Measurements from ENCODE around the gene RPL10. TPM values are rescaled to one million over a fixed set of nuclear protein-coding genes. Genes with fewer than 3 reads are reported as not detected.

The RPL10 gene
- polyA plus RNA-seq, 1 donor from 2014 or later, result 3,689 TPM

- Histone ChIP-seq H4K20me1 (ENCODE audit: insufficient read depth) (no peaks in the 10 kb centered on the region), H3K27me3 (ENCODE audit: insufficient read depth, low read depth, low read length) (no peaks in the 10 kb centered on the region), H3K36me3 (ENCODE audit: insufficient read depth, low read length) (no peaks in the 10 kb centered on the region), H3K9me2 (ENCODE audit: insufficient read depth, low read length) (no peaks in the 10 kb centered on the region), H3K79me2 (replicated peaks; ENCODE audit: insufficient read depth, low read length) (peaks cover 8% of the 10 kb centered on the region), H2AFZ (ENCODE audit: low read depth, low read length) (no peak overlapping the region), H3K27ac (ENCODE audit: low read length) (no peak overlapping the region), H3F3A (ENCODE audit: insufficient read depth, low read length, poor library complexity, severe bottlenecking) (no peaks in the 10 kb centered on the region), H3K4me2 (ENCODE audit: low read length) (no peak overlapping the region), H3K9ac (ENCODE audit: low read length) (no peak overlapping the region), H3K4me3 (ENCODE audit: low read length) (no peak overlapping the region), H3K9me3 (ENCODE audit: low read length) (no peaks in the 10 kb centered on the region)
- no peak for TF ChIP-seq SMC3 (conservative IDR thresholded peaks at IDR 0.05; ENCODE audit: poor library complexity)
- no peak for TF ChIP-seq POLR2AphosphoS5 (IDR thresholded peaks at IDR 0.05)
- no peak for TF ChIP-seq EZH2 (IDR thresholded peaks at IDR 0.05; ENCODE audit: borderline replicate concordance, insufficient read depth, low read length, poor library complexity, severe bottlenecking)
- no peak for TF ChIP-seq RAD21 (conservative IDR thresholded peaks at IDR 0.05)
- TF ChIP-seq, protein P1, sequence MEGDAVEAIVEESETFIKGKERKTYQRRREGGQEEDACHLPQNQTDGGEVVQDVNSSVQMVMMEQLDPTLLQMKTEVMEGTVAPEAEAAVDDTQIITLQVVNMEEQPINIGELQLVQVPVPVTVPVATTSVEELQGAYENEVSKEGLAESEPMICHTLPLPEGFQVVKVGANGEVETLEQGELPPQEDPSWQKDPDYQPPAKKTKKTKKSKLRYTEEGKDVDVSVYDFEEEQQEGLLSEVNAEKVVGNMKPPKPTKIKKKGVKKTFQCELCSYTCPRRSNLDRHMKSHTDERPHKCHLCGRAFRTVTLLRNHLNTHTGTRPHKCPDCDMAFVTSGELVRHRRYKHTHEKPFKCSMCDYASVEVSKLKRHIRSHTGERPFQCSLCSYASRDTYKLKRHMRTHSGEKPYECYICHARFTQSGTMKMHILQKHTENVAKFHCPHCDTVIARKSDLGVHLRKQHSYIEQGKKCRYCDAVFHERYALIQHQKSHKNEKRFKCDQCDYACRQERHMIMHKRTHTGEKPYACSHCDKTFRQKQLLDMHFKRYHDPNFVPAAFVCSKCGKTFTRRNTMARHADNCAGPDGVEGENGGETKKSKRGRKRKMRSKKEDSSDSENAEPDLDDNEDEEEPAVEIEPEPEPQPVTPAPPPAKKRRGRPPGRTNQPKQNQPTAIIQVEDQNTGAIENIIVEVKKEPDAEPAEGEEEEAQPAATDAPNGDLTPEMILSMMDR (IDR thresholded peaks at IDR 0.05; ENCODE audit: poor library complexity, severe bottlenecking), result no peak
- TF ChIP-seq MXI1 (conservative IDR thresholded peaks at IDR 0.05; ENCODE audit: poor library complexity, severe bottlenecking), result no peak
- no peak for TF ChIP-seq REST (IDR thresholded peaks at IDR 0.05; ENCODE audit: borderline replicate concordance)
- TF ChIP-seq EP300 (conservative IDR thresholded peaks at IDR 0.05; ENCODE audit: poor library complexity, severe bottlenecking), result no peak
- no peak for TF ChIP-seq TAF1 (IDR thresholded peaks at IDR 0.05; ENCODE audit: low read depth)
Observed at GRCh38 chrX:154375156-154375504, 23.0 kb upstream of the RPL10 start.

DNA sequence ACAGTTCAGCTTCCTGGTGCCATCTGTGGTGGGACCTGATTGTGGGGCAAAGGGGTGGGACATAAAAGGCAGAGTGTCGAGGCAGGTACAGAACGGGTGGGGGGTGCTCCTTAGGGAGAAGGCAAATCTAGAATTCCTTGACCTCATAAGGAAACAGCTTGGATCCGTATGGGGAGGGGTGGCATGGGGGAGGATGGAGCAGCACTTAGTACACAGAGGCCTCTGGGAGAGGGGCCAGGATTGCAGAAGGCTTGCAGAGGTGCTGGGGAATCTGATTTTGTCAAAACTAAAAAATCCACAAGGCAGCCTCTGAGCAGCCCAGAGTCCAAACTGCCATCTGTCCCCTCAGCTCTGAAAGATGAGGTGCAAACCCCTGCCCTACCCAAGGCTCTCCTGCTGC lies 21.4 kb upstream of the RPL10 start:
- H3K36me3 ChIP-seq (ENCODE audit: insufficient read depth, low read length), result no peaks in the 10 kb centered on the region
- no peaks in the 10 kb centered on the region for H4K20me1 ChIP-seq (ENCODE audit: insufficient read depth)
- no peak overlapping the region for H3K9ac ChIP-seq (ENCODE audit: low read length)
- H3K4me2 ChIP-seq (ENCODE audit: low read length), result no peak overlapping the region
- peaks cover 9% of the 10 kb centered on the region for H3K79me2 ChIP-seq (replicated peaks; ENCODE audit: insufficient read depth, low read length)
- no peaks in the 10 kb centered on the region for H3F3A ChIP-seq (ENCODE audit: insufficient read depth, low read length, poor library complexity, severe bottlenecking)
- TF ChIP-seq REST (IDR thresholded peaks at IDR 0.05; ENCODE audit: borderline replicate concordance) (no peak), POLR2AphosphoS5 (IDR thresholded peaks at IDR 0.05) (no peak), TAF1 (IDR thresholded peaks at IDR 0.05; ENCODE audit: low read depth) (no peak), EZH2 (IDR thresholded peaks at IDR 0.05; ENCODE audit: borderline replicate concordance, insufficient read depth, low read length, poor library complexity, severe bottlenecking) (no peak), MXI1 (conservative IDR thresholded peaks at IDR 0.05; ENCODE audit: poor library complexity, severe bottlenecking) (no peak), EP300 (conservative IDR thresholded peaks at IDR 0.05; ENCODE audit: poor library complexity, severe bottlenecking) (no peak), RAD21 (conservative IDR thresholded peaks at IDR 0.05) (no peak), SMC3 (conservative IDR thresholded peaks at IDR 0.05; ENCODE audit: poor library complexity) (no peak)
- TF ChIP-seq, protein P1 (IDR thresholded peaks at IDR 0.05; ENCODE audit: poor library complexity, severe bottlenecking), result no peak
- no peaks in the 10 kb centered on the region for H3K27me3 ChIP-seq (ENCODE audit: insufficient read depth, low read depth, low read length)
- no peak overlapping the region for H2AFZ ChIP-seq (ENCODE audit: low read depth, low read length)
- no peak overlapping the region for H3K4me3 ChIP-seq (ENCODE audit: low read length)
- H3K9me3 ChIP-seq (ENCODE audit: low read length), result no peaks in the 10 kb centered on the region
- H3K9me2 ChIP-seq (ENCODE audit: insufficient read depth, low read length), result no peaks in the 10 kb centered on the region
- H3K27ac ChIP-seq (ENCODE audit: low read length), result no peak overlapping the region

All from neural cell (in vitro differentiated cells).